Measurements from ENCODE around the gene RIT2.

GRCh38 chr18:42954887-42955286, 160.6 kb downstream of the RIT2 start:
- TF ChIP-seq, protein P1, sequence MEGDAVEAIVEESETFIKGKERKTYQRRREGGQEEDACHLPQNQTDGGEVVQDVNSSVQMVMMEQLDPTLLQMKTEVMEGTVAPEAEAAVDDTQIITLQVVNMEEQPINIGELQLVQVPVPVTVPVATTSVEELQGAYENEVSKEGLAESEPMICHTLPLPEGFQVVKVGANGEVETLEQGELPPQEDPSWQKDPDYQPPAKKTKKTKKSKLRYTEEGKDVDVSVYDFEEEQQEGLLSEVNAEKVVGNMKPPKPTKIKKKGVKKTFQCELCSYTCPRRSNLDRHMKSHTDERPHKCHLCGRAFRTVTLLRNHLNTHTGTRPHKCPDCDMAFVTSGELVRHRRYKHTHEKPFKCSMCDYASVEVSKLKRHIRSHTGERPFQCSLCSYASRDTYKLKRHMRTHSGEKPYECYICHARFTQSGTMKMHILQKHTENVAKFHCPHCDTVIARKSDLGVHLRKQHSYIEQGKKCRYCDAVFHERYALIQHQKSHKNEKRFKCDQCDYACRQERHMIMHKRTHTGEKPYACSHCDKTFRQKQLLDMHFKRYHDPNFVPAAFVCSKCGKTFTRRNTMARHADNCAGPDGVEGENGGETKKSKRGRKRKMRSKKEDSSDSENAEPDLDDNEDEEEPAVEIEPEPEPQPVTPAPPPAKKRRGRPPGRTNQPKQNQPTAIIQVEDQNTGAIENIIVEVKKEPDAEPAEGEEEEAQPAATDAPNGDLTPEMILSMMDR (IDR thresholded peaks at IDR 0.05), result no peak
- no peak for TF ChIP-seq POLR2A (IDR thresholded peaks at IDR 0.05)
